GM08714 (cell line): Measurements from ENCODE around the gene TUBB3.

Source experiments
- H3K4me3 ChIP-seq: fragments of 200-500 bp; sonication (Bioruptor generic); 2 replicates; pipeline ENCODE4 v1.5.1; 2014; ENCODE audit warnings: mild to moderate bottlenecking, low read length, inconsistent platforms
- ZNF274 ChIP-seq: IDR thresholded peaks from 2 replicates; pipeline ENCODE4 v1.6.1; 2012; ENCODE audit warnings: mild to moderate bottlenecking, low read depth, low read length

Gene TUBB3

GRCh38 chr16:89893642-89894548, 29.2 kb upstream of the TUBB3 start:
- H3K4me3 ChIP-seq: no peak overlapping the region
- no peak for TF ChIP-seq ZNF274

GRCh38 chr16:89895482-89896250, 27.5 kb upstream of the TUBB3 start:
- H3K4me3 ChIP-seq: no peak overlapping the region
- no peak for TF ChIP-seq ZNF274

DNA sequence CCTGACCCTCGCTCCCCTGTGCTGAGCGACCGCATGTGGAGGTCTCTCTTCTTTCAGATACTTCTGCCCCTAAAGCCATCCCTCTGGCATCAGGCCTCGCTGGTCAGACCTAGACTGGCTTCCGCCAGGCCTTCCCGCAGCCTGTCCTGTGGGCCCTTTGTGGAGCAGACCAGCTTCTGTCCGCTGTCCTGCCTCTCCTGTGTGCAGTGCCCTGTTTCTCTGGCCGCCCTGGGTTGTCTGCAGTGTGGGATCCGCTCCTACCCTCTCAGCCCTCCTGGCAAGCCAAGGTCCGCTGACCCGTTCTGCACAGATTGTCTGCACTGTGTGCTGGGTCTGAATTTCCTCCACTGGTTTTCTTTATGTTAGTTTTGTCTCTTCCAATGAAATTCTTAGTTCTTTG, 25.9 kb upstream of the TUBB3 start:
- TF ChIP-seq ZNF274: no peak
- no peak overlapping the region for H3K4me3 ChIP-seq

DNA sequence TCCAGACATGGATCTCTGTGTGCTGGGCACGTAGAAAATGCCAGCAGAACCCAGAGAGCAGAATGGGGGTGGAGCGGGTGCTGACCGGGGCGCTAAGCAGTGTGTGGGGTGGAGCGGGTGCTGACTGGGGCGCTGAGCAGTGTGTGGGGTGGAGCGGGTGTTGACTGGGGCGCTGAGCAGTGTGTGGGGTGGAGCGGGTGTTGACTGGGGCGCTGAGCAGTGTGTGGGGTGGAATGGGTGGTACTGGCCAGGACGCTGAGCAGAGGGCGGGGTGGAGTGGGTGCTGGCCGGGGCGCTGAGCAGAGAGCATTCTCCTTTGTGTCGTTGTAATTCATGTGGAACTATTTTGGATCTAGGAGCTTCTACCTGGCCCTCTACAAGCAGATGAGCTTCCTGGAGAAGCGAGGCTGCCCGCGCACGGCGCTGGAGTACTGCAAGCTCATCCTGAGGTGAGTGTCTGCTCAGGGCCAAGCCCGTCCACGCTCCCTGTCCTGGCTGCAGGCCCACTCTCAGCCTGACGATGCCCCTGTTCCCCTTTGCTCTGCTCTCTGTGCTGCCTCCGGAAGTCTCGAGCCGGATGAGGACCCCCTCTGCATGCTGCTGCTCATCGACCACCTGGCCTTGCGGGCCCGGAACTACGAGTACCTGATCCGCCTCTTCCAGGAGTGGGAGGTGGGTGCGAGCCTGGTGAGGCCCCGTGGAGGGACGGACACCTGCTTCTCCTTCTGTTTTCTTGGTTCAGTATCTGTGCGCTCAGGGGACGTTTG, 24.8 kb upstream of the TUBB3 start:
- H3K4me3 ChIP-seq: no peak overlapping the region
- no peak for TF ChIP-seq ZNF274

DNA sequence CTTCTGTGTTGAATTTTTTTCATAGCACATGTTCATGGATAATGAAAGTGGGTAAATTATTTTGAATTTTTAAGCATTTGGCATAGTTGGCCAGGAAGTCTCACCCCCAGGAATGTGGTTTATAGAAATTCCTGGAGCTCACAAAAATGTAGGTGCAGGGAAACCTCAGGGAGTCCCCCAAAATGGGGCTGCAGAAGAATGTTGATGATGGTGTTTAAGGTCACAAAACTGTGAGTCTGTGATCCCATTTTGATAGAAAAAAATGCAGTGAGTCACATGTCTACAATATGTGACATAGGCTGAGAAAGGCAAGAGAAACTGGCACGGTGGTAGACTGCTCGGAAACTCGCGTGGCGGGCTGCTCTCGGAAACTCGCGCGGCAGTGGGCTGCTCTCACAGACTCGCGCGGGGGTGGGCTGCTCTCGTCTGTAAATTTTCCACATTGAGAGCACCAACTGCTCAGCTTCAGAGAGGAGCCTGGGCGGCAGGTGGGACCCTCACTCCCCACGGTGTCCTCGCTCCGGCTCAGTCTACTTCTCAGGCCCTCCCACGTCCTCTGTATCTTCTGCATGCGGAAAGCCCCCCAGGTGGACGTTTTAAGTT, 23.2 kb upstream of the TUBB3 start:
- no peak overlapping the region for H3K4me3 ChIP-seq
- TF ChIP-seq ZNF274: no peak

GRCh38 chr16:89900885-89901284, 22.3 kb upstream of the TUBB3 start:
- TF ChIP-seq ZNF274: no peak

GRCh38 chr16:89902980-89903379, 20.2 kb upstream of the TUBB3 start:
- H3K4me3 ChIP-seq: no peak overlapping the region
- TF ChIP-seq ZNF274: no peak

More at GRCh38 chr16:89900885-89901284, 22.3 kb upstream of the TUBB3 start:
- H3K4me3 ChIP-seq: no peak overlapping the region

DNA sequence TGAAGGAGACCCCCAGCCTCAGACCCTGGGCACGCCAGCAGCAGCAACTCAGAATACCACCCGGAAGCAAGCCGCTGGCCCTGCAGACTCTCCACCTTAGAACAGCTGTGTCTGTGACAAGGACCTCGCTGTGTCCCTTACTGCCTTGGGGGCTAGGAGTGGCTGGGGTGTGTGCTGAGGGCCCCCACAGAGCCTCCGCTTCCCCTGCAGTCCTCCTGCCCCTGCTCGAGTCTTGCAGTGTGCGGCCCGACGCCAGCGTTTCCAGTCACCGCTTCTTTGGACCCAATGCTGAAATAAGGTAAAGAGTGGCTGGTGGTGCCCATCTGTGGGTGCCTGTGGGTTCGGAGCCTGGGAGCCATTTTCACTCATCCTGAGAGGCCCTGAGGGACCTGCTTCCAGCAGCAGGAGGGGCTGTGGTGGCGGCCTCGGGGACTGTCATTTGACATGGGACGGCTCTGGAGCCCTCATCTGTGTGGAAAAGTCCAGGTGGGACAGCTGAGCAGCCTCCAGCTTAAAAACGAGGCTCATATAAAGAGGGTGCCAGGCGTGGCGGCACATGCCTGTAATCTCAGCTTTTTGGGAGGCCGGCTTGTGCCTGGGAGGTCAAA, 19.1 kb upstream of the TUBB3 start:
- H3K4me3 ChIP-seq: no peak overlapping the region
- TF ChIP-seq ZNF274: no peak

GRCh38 chr16:89904606-89905510, 18.3 kb upstream of the TUBB3 start:
- TF ChIP-seq ZNF274: no peak
- no peak overlapping the region for H3K4me3 ChIP-seq

GRCh38 chr16:89905511-89906139, 17.5 kb upstream of the TUBB3 start:
- no peak for TF ChIP-seq ZNF274
- H3K4me3 ChIP-seq: no peak overlapping the region

GRCh38 chr16:89906140-89907025, 16.8 kb upstream of the TUBB3 start:
- TF ChIP-seq ZNF274: no peak
- H3K4me3 ChIP-seq: no peak overlapping the region
